NCI-H69 (cell line): ENCODE measurements around the gene POLR3K.
"Not testable (repeated sequence)": the region's sequence is repeated elsewhere in the genome, so short reads cannot be mapped to it uniquely, and the experiment has no call there.

Experiments used
- DNase-seq: peaks from one replicate; lab custom pipeline; 2025; lab: John Stamatoyannopoulos, UW

The POLR3K gene

GRCh38 chr16:63998-64913, 10.8 kb upstream of the POLR3K start:
- peak; percentile 69 for DNase-seq

GRCh38 chr16:63466-63865, 10.1 kb upstream of the POLR3K start:
- DNase-seq = no peak

- DNase-seq = no peak
These were observed 9.6 kb upstream of the POLR3K start for GRCh38 chr16:62968-63391.

- DNase-seq = no peak
These were observed 9.0 kb upstream of the POLR3K start for GRCh38 chr16:62283-62967.

GRCh38 chr16:61879-62281, 8.5 kb upstream of the POLR3K start:
- DNase-seq = no peak

GRCh38 chr16:60929-61878, 7.8 kb upstream of the POLR3K start:
- peak; percentile 64 for DNase-seq

- DNase-seq = no peak
These were observed 6.8 kb upstream of the POLR3K start for GRCh38 chr16:60166-60565.

GRCh38 chr16:59440-60059, 6.1 kb upstream of the POLR3K start:
- DNase-seq = no peak

- DNase-seq = no peak
These were observed 5.4 kb upstream of the POLR3K start for GRCh38 chr16:58491-59439.

- no peak for DNase-seq
These were observed 4.3 kb upstream of the POLR3K start for GRCh38 chr16:57711-58110.

GRCh38 chr16:56231-56927, 3.0 kb upstream of the POLR3K start:
- no peak for DNase-seq

GRCh38 chr16:55571-56136, 2.2 kb upstream of the POLR3K start:
- DNase-seq = no peak

GRCh38 chr16:54237-54581, 801 bp upstream of the POLR3K start:
- DNase-seq = no peak

- DNase-seq = no peak
These were observed 2.4 kb downstream of the POLR3K start for GRCh38 chr16:50769-51591.

- no peak for DNase-seq
These were observed 6.2 kb downstream of the POLR3K start for GRCh38 chr16:47234-47633.

- not testable (repeated sequence) for DNase-seq
These were observed 6.9 kb downstream of the POLR3K start for GRCh38 chr16:46510-46909.

GRCh38 chr16:45454-45853, 8.0 kb downstream of the POLR3K start:
- DNase-seq = peak; percentile 68

GRCh38 chr16:44655-45054, 8.8 kb downstream of the POLR3K start:
- no peak for DNase-seq

GRCh38 chr16:43294-43693, 10.1 kb downstream of the POLR3K start:
- DNase-seq = no peak
